ENCODE measurements around the gene SYT7.
"Not testable (repeated sequence)": the region's sequence is repeated elsewhere in the genome, so short reads cannot be mapped to it uniquely, and the experiment has no call there.

The SYT7 gene

GRCh38 chr11:61472868-61473267, 108.0 kb downstream of the SYT7 start:
- no peak for DNase-seq

GRCh38 chr11:61472282-61472681, 108.6 kb downstream of the SYT7 start:
- no peak for DNase-seq

GRCh38 chr11:61468002-61468401, 112.9 kb downstream of the SYT7 start:
- DNase-seq, result no peak

- DNase-seq, result not testable (repeated sequence)
Measured at GRCh38 chr11:61467602-61468001, 113.3 kb downstream of the SYT7 start.
